T-helper 2 cell treated with Interferon-gamma antibody and Interleukin-4, amounts not matched to agents 100 ng/mL and 5 ng/mL, for 36 hours (primary cell): ENCODE results near the gene SDR42E2. TPM values are rescaled to one million over a fixed set of nuclear protein-coding genes. Genes with fewer than 3 reads are reported as not detected.
"Not testable (repeated sequence)": the region's sequence is repeated elsewhere in the genome, so short reads cannot be mapped to it uniquely, and the experiment has no call there.

ENCODE experiments used
- intact Hi-C: fragments of 100-400 bp; cut with micrococcal nuclease; formaldehyde crosslinking; loops from one replicate; pipeline ENCODE4 v1.15.1; 2023
- total RNA-seq: library from RNA; stranded (reverse); gene quantifications from 2 replicates; pipeline ENCODE4 v1.2.3, GENCODE V29; 2022

The SDR42E2 gene
- 0.07 TPM in 1 of 2 replicates, not detected in the other for total RNA-seq

DNA sequence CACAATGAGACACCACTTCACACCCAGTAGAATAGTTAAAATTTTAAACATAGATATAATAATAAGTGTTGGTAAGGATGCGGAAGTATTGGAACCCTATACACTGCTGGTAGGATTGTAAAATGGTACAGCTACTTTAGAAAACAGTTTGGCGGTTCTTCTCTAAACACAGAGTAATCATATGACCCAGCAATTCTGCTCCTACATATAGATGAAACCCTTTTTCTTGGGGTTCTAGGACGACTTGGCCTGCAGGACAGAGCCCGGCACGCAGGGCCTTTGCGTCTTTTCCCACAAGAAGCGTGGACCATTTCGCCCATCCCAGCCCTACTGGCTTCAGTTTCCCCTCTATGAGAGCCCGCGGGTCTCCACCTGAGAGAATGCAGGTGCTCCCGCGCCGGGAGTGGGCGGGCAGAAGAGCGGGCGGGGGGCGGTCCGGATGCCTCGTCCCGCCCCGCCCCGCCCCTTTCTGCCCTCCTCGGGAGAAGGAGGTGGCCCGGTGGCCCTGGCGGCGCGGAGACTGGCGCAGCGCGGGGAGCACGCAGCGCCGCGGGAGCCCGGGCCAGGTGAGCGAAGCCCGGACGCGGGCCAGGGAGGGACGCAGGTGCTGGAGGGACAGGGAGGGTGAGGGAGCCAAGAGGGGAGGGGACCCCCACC is at the start of gene SDR42E2:
SDR42E2 (plus strand) TSS at position 508 of the 657 bp plus-strand sequence. CDS start 3,077 bp downstream, outside the sequence.
- intact Hi-C loops, result no loop called here

DNA sequence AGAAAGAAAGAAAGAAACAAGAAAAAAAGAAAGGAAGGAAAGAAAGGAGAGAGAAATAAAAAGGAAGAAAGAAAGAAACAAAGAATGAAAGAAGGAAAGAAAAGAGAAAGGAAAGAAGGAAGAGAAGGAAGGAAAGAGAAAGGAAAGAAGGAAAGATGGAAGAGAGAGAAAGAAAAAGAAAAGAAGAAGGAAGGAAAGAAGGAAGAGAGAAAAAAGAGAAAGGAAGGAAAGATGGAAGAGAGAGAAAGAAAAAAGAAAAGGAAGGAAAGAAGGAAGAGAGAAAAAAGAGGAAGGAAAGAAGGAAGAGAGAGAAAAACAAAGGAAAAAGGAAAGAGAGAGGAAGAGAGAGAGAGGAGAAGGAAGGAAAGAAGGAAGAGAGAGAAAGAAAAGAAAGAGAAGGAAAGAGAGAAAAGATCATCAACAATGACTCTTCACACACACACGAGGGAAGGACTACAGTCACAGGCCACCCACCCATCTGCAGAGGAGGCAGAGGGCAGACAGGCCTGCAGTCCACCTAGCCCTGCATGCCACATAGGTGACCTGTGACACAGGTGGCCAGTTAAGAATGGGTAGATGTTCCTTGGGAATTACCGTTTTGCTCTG is 46.1 kb upstream of the SDR42E2 start:
- intact Hi-C loops, result no loop called here

DNA sequence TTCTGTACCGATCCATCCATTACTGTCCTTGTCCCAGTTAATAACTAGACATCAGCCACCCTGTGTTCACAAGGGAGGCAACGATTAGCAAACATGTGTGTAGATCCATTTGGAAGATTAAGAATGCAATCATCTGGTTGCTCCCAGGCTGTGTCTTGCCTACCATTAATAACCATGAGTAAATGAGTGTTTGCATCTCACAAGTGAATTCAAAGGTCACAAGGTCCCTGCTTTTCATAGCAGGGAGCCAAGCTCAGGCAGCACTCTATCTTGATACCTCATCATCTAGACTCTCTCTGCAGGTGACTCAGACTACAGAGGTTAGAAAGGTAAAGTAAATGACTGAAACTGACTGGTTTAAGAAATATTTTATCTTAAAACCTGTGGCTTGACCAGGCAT is 44.7 kb upstream of the SDR42E2 start:
- intact Hi-C loops, result no loop called here

DNA sequence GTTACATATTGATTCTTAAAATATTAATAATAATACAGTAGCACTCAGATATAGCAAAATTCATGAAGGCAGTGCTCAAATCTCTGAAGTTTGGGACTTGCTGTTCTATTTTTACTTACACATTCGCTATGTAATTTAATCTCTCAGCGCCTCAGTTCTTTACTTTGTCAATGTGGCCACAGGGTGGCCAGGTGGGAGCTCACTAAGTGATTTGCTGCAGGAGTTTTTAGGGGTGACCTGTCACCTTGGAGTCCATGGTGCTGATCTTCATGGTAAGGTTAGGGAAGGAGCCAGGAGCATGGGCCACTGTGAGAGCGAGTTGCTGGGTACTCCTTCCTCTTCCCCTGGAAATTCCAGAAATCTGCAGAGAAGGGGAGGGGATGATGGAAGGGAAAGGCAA is 41.9 kb upstream of the SDR42E2 start:
- intact Hi-C loops, result no loop called here

DNA sequence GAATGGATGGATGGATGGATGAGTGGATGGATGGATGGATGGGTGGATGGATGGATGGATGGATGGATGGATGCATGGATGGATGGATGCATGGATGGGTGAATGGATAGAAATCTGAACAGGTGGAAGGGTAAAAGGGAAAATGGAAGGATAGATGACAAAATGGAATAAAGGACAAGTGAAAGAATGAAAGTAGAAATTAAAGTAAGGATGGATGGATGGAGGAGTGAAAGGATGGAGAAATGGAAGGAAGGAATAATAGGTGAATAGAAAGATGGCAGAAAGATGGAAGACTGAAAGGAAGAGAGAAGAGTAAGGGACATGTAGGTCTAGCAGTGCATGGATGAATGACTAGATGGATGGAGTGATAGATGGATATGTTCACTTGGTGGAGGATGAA is 40.1 kb upstream of the SDR42E2 start:
- intact Hi-C loops, result no loop called here

DNA sequence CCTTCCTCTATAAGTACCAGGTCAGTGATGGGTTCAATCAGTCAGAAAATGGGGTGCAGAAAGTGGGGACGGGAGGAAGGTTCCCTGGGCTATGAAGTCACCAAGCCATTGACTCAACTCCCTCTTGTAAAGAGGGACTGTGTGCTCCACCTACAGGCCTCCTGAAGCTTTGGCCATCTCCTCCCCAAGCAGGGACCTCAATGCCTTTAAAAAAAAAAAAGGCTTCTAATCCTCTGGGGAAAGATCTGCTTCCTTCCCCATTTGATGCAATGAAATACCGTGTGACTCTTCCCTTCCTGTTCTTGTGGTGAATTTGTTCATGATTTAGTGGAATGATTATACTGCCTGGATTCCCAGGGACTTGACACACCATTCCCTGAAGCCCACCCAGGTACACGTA is 39.2 kb upstream of the SDR42E2 start:
- intact Hi-C loops, result no loop called here

DNA sequence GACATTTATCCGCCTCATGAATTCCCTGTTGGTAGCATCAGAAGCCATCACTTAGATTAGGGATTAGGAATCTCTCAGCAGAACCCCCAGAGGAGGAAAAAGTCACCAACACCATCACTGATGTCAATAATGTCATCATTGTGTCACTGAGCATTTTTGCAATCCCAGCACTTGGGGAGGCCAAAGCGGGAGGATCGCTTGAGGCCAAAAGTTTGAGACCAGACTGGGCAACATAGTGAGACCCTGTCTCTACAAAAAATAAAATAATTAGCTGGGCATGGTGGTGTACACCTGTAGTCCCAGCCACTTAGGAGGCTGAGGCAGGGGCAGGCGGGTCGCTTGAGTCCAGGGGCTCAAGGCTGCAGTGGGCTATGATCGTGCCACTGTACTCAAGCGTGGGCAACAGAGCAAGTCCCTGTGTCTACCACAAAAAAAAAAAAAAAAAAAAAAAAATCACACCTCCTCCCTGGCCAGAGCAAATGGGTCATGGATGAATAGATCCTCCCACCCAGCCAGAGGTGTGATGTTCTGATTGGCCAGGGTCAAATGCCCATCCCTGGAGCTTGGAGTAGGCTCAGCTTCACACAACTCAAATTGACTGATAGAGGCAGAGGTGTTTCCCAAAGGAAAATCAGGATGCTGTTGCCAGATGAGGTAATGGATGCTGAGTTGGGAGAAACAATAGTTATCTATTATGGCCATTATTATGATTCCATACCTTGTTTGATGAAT is 38.4 kb upstream of the SDR42E2 start:
- intact Hi-C loops, result no loop called here

DNA sequence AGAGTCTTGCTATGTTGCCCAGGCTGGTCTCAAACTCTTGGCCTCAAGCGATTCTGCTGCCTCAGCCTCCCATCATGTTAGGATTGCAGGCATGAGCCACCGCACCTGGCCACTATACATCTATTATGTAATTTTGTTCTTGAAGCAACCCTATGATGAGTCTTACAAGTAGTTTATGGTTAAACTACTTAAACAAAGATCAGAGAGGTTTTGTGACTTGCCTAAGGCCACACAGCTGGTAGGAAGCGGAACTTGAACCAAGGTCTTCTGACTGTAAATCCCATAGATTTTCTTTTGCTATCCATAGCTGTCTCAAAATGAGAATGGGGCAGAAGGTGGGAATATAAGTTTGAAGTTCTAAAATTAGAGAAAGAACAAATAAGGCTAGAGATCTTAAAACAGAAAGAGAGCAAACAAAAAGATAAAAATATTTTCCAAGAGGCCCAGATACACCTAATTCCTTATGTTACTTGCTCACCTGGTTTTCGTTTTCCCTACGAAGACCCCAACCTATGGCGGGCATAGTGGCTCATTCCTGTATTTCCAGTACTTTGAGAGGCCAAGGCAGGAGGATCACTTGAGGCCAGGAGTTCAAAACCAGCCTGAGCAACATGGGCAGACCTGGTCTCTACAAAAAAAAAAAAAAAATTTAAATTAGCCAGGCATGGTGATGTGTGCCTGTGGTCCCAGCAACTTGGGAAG is 37.6 kb upstream of the SDR42E2 start:
- intact Hi-C loops, result no loop called here

DNA sequence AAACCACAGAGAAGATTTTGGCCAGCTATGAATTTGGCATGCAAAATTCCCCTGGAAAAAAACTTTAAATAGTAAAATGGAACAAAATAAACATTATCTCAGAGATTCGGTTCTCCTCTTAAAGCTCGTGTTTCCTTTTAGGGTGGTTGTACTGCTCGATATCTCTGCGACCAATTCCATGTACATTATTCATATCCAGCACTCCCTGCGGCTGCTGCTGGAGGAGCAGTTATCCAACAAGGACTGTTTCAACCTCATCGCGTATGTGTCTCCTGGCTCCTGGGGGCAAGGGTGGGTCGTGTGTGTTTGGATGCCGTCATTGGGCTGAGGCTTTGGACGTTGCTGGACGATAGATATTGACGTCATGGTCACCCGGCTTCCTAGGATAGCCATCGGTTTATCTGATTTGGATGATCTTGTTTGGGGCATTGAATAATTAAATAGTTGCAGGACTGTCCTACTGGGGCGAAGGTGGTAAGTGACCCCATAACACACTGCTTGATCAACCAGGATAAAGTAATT is 36.2 kb upstream of the SDR42E2 start:
- intact Hi-C loops, result no loop called here

DNA sequence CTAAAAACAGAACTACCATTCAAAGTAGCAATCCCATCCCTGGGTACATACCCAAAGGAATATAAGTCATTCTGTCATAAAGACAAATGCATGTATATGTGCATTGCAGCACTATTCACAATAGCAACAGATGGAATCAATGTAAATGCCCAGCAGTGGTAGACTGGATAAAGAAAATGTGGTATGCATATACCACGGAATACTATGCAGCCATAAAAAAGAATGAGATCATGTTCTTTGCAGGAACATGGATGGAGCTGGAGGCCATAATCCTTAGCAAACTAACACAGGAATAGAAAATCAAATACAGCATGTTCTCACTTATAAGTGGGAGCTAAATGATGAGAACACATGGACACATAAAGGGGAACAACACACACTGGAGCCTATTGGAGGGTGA is 33.8 kb upstream of the SDR42E2 start:
- intact Hi-C loops, result not testable (repeated sequence)

DNA sequence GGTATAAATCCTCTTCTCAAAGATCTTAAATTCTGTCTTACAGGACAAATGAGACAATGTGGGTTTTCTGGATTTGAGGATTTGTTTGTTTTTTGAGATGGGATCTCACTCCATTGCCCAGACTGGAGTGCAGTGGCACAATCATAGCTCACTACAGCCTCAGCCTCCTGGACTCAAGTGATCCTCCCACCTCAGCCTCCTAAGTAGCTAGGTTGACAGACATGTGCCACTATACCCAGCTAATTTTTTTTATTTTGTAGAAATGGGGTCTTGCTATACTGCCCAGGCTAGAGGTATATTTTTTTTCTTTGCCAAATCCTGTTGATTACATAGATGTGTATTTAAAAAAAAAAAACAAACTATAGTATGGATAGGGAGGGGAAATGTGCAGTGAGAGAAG is 31.8 kb upstream of the SDR42E2 start:
- intact Hi-C loops, result no loop called here

DNA sequence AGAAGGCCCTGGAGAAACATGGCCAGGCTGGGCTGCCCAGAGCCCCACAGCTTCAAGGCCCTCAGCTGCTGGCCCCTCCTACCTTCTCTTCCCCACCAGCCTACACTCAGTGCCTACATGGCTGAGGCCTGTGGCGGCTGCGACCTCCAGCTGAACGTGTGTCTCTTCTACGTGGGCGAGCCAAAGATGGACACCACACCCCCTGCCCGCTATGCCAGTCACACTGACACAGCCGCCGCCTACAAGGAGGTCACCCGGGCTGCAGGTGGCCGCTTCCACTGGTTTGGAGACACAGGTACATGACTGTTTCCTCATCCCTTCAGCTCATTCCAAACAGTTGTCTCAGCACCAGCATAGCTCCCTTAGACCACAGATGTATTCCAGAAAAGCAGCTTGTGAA is 29.5 kb upstream of the SDR42E2 start:
- intact Hi-C loops, result no loop called here

DNA sequence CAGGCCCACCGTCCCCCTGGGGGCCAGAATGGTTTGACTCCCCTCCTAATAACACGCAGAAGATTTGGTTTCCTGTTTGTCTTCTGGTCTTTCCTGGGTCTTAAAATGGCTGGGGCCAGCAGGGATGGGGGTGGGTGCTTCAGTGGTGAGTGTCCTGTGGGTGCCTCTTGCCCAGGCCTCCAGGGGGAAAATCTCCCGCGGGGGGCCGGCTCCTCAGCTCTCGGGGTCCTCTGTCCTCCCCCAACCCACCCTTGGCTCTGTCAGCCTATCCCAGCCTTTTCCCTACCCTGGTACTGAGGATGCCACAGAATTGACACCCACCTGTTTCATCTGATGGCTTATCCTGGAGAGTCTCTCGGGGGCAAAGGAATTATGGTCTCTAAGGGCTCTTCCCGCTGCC is 23.8 kb upstream of the SDR42E2 start:
- intact Hi-C loops, result no loop called here

DNA sequence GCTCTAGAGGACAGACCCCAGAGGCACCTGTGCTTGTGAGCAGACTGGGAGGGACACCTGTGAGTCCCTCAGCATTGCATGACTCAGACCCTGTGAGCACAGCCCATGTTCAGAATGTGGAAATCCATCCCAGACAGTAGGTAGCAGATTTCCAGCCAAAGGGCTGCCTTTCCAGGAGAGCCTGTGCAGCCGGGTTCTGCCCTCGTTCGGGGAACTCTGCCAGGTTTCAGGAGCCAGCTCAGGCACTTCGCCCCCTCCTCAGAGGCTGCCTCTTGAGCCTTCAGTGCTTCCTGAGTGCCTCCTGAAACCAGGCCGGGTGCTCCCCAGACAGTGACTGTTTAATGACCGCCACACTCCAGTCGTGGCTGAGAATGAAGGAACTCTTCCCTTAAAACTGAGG is 23.3 kb upstream of the SDR42E2 start:
- intact Hi-C loops, result no loop called here

DNA sequence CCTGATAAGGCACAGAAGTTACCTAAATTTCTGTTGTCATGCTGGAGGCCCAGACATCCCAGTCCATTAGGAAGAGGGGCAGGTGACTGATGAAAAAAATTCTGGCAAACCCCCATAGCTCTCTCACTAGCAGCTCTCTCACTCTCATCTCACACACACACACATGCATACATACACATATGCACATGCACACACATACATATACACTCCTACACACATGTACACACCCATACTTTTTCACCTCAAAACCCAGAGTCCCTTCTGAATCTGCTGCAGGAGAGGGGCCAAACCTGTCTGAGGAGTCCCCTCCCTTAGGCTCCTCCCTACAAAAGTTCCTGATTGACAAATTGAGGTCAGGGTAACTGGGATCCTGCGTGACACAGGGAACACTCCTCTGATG is 22.6 kb upstream of the SDR42E2 start:
- intact Hi-C loops, result no loop called here

DNA sequence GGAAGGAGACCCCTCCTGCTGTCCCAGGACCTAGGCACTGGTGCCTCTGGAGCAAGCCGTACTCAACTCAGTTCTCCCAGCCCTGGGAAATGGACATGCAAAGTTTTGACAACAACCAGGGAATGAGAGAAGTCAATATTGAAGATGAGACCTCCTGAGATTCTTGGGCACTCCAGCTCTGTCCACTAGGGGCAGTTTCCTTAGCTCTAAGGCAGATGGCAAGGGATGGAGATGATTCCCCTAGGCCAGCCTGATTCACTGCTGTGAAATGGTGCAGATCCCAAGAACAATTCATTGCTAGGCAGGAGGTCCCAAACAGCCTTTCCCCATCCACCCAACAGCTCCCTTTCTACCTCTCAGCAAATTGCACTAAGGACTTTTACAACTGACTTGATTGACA is 20.5 kb upstream of the SDR42E2 start:
- intact Hi-C loops, result no loop called here

DNA sequence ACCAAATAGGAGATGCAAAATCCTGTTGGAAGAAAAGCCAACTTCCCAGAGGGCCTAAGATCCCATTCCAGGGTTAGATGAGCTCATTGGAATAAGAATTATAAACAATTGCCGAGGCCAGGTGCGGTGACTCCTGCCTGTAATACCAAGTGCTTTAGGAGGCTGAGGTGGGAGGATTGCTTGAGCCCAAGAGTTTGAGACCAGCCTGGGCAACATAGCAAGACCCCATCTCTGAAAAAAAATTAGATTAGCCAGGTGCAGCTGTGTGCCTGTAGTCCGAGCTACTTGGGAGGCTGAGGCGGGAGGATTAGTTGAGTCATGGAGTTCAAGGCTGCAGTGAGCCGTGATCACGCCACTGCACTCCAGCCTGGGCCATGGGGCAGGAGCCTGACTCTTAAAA is 17.8 kb upstream of the SDR42E2 start:
- intact Hi-C loops, result no loop called here

DNA sequence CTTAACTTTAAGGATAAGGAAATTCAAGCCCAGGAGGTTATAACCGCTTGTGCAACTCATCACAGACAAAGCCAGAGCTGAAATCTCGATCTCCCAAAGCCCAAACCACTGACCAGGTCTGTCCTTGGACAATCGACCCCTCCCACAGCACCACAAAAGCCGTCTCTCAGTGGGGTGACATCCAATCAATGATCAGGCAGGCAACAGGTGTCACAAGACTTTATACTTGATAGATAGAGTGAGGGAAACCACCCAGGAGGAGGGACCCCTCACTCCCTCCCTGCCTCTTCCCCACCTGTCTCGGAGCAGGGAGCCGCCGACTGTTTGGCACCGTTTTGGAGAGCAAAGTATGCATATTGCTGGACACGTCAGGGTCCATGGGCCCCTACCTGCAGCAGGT is 14.5 kb upstream of the SDR42E2 start:
- intact Hi-C loops, result no loop called here

DNA sequence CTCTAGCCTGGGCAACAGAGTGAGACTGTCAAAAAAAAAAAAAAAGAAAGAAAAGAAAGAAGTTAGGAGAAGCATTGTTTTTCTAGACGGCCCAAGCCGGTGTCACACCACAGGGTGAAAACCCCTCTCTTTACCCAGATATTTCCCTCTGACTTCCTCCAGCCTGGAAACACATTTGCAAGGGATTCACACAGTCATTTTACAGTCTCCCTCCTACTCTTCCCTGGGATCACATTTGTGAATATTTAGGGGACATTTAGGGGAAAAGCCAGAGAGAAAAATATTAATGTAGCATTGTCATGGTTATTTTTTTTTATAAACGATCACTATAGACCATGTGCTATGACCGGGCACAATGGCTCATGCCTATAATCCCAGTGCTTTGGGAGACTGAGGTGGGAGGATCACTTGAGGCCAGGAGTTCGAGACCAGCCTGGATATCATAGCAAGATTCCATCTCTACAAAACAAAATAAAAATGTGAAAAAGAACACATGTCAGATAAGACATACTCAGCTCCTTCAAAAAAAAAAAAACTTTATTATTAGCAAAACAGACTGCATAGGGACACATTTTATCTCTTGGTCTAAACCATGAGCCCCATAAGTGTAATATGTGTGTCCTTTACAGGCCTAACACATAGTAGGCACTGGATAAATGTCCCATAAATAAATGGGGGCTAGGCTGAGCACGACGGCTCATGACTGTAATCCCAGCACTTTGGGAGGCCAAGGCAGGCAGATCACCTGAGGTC is 10.9 kb upstream of the SDR42E2 start:
- intact Hi-C loops, result no loop called here

DNA sequence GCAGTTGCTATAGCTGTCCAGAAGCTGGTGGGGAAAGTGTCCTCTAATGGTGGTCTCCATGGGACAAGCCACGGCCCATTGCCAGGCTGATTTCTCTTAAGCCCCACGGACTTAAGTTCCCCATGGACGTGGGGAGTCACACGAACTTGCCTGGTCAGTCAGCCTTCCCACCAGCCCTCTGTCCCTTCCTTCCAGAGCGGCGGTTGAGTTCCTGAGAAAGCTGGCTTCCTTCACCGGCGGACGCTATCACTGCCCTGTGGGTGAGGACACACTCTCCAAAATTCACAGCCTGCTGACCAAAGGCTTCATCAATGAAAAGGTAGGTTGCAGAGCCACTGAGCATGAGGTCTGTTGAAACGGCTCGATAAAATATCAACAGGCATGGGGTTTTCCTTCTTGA is 10.0 kb upstream of the SDR42E2 start:
- intact Hi-C loops, result no loop called here

DNA sequence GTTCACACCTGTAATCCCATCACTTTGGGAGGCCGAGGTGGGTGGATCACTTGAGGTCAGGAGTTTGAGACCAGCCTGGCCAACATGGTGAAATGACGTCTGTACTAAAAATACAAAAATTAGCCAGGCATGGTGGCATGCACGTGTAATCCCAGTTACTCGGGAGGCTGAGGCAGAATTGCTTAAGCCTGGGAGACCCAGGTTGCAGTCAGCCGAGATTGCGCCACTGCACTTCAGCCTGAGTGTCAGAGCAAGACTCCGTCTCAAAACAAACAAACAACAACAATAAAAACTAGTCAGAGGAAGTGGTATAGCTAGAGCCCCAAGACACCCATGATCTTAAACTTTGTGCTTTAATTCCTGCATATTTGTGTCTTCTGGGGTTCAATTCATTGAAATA is 9.2 kb upstream of the SDR42E2 start:
- intact Hi-C loops, result not testable (repeated sequence)
